Glutamatergic neuron (in vitro differentiated cells): ENCODE data around the gene CRTC3. TPM values are rescaled to one million over a fixed set of nuclear protein-coding genes. Genes with fewer than 3 reads are reported as not detected.
"Not testable (repeated sequence)": the region's sequence is repeated elsewhere in the genome, so short reads cannot be mapped to it uniquely, and the experiment has no call there.

ENCODE experiments used
- DNase-seq: peaks from one replicate; pipeline ENCODE4 v3.0.0; 2022
- H3K27ac Mint-ChIP-seq: one replicate; pipeline ENCODE4 v1.8.0; 2020; ENCODE audit warnings: mild to moderate bottlenecking, mixed read lengths, inconsistent platforms; ENCODE audit not compliant: unreplicated experiment
- H3K27me3 Mint-ChIP-seq: one replicate; pipeline ENCODE4 v1.8.0; 2020; ENCODE audit warnings: mild to moderate bottlenecking, moderate library complexity, mixed read lengths, inconsistent platforms; ENCODE audit not compliant: unreplicated experiment
- H3K36me3 Mint-ChIP-seq: one replicate; pipeline ENCODE4 v1.8.0; 2020; ENCODE audit warnings: mild to moderate bottlenecking, mixed read lengths, inconsistent platforms; ENCODE audit not compliant: unreplicated experiment
- H3K4me1 Mint-ChIP-seq: one replicate; pipeline ENCODE4 v1.8.0; 2020; ENCODE audit warnings: mild to moderate bottlenecking, low read depth, mixed read lengths, inconsistent platforms; ENCODE audit not compliant: unreplicated experiment
- H3K4me3 Mint-ChIP-seq: one replicate; pipeline ENCODE4 v1.8.0; 2020; ENCODE audit warnings: mild to moderate bottlenecking, mixed read lengths, inconsistent platforms; ENCODE audit not compliant: unreplicated experiment
- H3K9me3 Mint-ChIP-seq: one replicate; pipeline ENCODE4 v1.8.0; 2020; ENCODE audit warnings: mild to moderate bottlenecking, moderate library complexity, mixed read lengths, inconsistent platforms; ENCODE audit not compliant: unreplicated experiment
- CTCF ChIP-seq: fragments of 200-600 bp; sonication (generic); IDR thresholded peaks from one replicate; pipeline ENCODE4 v1.5.0; 2021; ENCODE audit not compliant: partially characterized antibody, unreplicated experiment
- total RNA-seq: library from RNA; stranded (reverse); fragmentation: NEBNext Ultra II Directional; extraction: Animal tissue kit (Norgen Biotek cat#: 25700); gene quantifications from one replicate; pipeline ENCODE4 v1.2.1, GENCODE V29; 2021; ENCODE audit not compliant: unreplicated experiment

Gene CRTC3
- total RNA-seq, 1 donor from 2014 or later, result 50.1 TPM

- peaks cover 6% of the 10 kb centered on the region for H3K4me1 Mint-ChIP-seq
- no peak overlapping the region for H3K27ac Mint-ChIP-seq
- DNase-seq, result no peak
- no peak overlapping the region for H3K4me3 Mint-ChIP-seq
- no peak for TF ChIP-seq CTCF
- H3K36me3 Mint-ChIP-seq, result peaks cover 10% of the 10 kb centered on the region
- H3K27me3 Mint-ChIP-seq, result peaks cover 2% of the 10 kb centered on the region
- H3K9me3 Mint-ChIP-seq, result peaks cover under 1% of the 10 kb centered on the region
Observed at GRCh38 chr15:90501898-90502297, 27.8 kb upstream of the CRTC3 start.

GRCh38 chr15:90510781-90511180, 18.9 kb upstream of the CRTC3 start:
- not testable (repeated sequence) for H3K27me3 Mint-ChIP-seq, H3K36me3 Mint-ChIP-seq, DNase-seq, H3K9me3 Mint-ChIP-seq, H3K4me3 Mint-ChIP-seq, H3K4me1 Mint-ChIP-seq, H3K27ac Mint-ChIP-seq

- not testable (repeated sequence) for H3K36me3 Mint-ChIP-seq, H3K9me3 Mint-ChIP-seq, H3K4me3 Mint-ChIP-seq, H3K27me3 Mint-ChIP-seq, H3K27ac Mint-ChIP-seq, DNase-seq, H3K4me1 Mint-ChIP-seq
Observed at GRCh38 chr15:90511211-90511618, 18.5 kb upstream of the CRTC3 start.

GRCh38 chr15:90512276-90512675, 17.4 kb upstream of the CRTC3 start:
- Mint-ChIP-seq H3K27me3 (peaks cover 1% of the 10 kb centered on the region), H3K4me1 (no peaks in the 10 kb centered on the region), H3K36me3 (peaks cover 6% of the 10 kb centered on the region), H3K27ac (no peak overlapping the region), H3K4me3 (no peak overlapping the region), H3K9me3 (no peaks in the 10 kb centered on the region)
- TF ChIP-seq CTCF, result no peak
- no peak for DNase-seq

- H3K27ac Mint-ChIP-seq, result no peak overlapping the region
- no peaks in the 10 kb centered on the region for H3K9me3 Mint-ChIP-seq
- H3K4me3 Mint-ChIP-seq, result no peak overlapping the region
- TF ChIP-seq CTCF, result no peak
- DNase-seq, result no peak
- peaks cover 6% of the 10 kb centered on the region for H3K36me3 Mint-ChIP-seq
- H3K27me3 Mint-ChIP-seq, result peaks cover 1% of the 10 kb centered on the region
- no peaks in the 10 kb centered on the region for H3K4me1 Mint-ChIP-seq
Observed at GRCh38 chr15:90512981-90513380, 16.7 kb upstream of the CRTC3 start.

- H3K27ac Mint-ChIP-seq, result no peak overlapping the region
- H3K27me3 Mint-ChIP-seq, result peaks cover 1% of the 10 kb centered on the region
- DNase-seq, result no peak
- no peak for TF ChIP-seq CTCF
- H3K36me3 Mint-ChIP-seq, result peaks cover 6% of the 10 kb centered on the region
- no peaks in the 10 kb centered on the region for H3K4me1 Mint-ChIP-seq
- H3K4me3 Mint-ChIP-seq, result no peak overlapping the region
- no peaks in the 10 kb centered on the region for H3K9me3 Mint-ChIP-seq
Observed at GRCh38 chr15:90513448-90513847, 16.3 kb upstream of the CRTC3 start.

GRCh38 chr15:90513893-90514292, 15.8 kb upstream of the CRTC3 start:
- not testable (repeated sequence) for H3K9me3 Mint-ChIP-seq, DNase-seq, H3K27me3 Mint-ChIP-seq, H3K27ac Mint-ChIP-seq, H3K4me3 Mint-ChIP-seq, H3K36me3 Mint-ChIP-seq, H3K4me1 Mint-ChIP-seq
